ENCODE measurements around the gene CADPS.

- TF ChIP-seq TCF4 (CRISPR knock-in tag; IDR thresholded peaks at IDR 0.05; ENCODE audit: borderline replicate concordance) (no peak), CSRNP3 (CRISPR knock-in tag; IDR thresholded peaks at IDR 0.05) (no peak), CREB5 (CRISPR knock-in tag; IDR thresholded peaks at IDR 0.05; ENCODE audit: low read depth) (no peak), ZFP3 (CRISPR knock-in tag; IDR thresholded peaks at IDR 0.05) (no peak), ZC3H10 (CRISPR knock-in tag; IDR thresholded peaks at IDR 0.05) (no peak), ZFP30 (CRISPR knock-in tag; IDR thresholded peaks at IDR 0.05) (no peak)
Observed at GRCh38 chr3:62710751-62711150, 164.5 kb downstream of the CADPS start.
